GM10248 (cell line): ENCODE results near the gene PBX1.

Experiments used
- CTCF ChIA-PET: fragments of 300-600 bp; sonication (Branson Sonifier 250); formaldehyde crosslinking; extraction: SDS; loops from one replicate; lab custom pipeline; 2021; ENCODE audit warnings: antibody characterized with exemption; lab: Yijun Ruan, JAX
- POLR2A ChIA-PET: fragments of 350-650 bp; sonication (Branson Sonifier 250); formaldehyde crosslinking; extraction: SDS; loops from one replicate; lab custom pipeline; 2020; ENCODE audit warnings: antibody characterized with exemption; lab: Yijun Ruan, JAX
- DNase-seq: peaks from one replicate; pipeline ENCODE4 v3.0.0; 2012; ENCODE audit errors: extremely low spot score
- TF ChIP-seq, protein P1 (sequence below): IDR thresholded peaks from 2 replicates; pipeline ENCODE4 v1.5.1; 2012; ENCODE audit warnings: mild to moderate bottlenecking, low read depth; ENCODE audit errors: extremely low read depth, missing control alignments, control extremely low read depth

The PBX1 gene

DNA sequence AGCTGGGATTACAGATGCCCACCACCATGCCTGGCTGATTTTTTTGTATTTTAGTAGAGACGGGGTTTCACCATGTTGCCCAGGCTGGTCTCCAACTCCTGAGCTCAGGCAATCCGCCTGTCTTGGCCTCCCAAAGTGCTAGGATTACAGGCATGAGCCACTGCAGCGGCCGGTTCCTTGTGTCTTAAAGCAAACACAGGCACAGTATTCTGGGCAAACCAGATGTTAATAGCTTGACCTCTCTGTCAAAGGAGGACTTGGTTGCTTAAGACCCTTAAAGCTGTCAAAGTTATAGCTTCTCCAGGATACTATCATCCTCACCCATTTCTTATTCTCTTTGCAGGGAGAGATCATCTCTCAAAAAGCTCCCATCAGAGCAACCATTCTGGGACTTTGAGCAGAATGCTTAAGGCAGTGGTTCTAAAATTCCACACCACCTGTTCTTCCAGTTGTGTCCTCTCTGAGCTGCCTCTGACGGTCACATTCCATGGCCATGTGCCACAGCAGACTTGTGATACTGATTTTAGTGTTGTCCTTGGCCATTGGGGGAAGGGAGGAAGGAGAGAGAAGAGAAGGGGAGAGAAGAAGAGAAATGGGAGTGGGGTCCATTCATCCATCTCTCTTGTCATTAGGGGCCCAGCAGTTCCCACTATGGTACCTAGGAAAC is 81.8 kb downstream of the PBX1 start:
- DNase-seq = no peak
- POLR2A ChIA-PET = interaction anchor here (0.6 kb wide), 1 partner anchor 743 kb away, joined by 4 read pairs; no protein-coding TSS in a partner anchor
- CTCF ChIA-PET = no interaction called here
- TF ChIP-seq, protein P1, sequence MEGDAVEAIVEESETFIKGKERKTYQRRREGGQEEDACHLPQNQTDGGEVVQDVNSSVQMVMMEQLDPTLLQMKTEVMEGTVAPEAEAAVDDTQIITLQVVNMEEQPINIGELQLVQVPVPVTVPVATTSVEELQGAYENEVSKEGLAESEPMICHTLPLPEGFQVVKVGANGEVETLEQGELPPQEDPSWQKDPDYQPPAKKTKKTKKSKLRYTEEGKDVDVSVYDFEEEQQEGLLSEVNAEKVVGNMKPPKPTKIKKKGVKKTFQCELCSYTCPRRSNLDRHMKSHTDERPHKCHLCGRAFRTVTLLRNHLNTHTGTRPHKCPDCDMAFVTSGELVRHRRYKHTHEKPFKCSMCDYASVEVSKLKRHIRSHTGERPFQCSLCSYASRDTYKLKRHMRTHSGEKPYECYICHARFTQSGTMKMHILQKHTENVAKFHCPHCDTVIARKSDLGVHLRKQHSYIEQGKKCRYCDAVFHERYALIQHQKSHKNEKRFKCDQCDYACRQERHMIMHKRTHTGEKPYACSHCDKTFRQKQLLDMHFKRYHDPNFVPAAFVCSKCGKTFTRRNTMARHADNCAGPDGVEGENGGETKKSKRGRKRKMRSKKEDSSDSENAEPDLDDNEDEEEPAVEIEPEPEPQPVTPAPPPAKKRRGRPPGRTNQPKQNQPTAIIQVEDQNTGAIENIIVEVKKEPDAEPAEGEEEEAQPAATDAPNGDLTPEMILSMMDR = no peak

DNA sequence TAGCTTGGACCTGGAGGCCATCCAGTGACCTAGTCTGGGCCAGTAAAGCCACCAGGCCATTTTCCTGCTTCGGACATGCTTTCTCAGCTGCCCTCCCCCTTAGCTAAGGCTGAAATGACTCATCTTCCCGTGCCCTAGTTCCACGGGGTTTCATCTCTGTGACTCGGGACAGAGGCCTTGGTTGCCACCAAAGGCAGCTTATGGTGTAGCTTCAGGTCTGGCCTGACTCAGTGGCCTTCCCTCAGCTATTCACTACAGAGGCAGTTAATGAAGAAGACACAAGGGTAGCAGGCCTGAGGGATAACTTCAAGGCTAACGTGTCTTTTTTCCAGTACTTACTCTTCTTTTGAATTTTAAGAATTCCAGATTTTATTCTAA is 82.4 kb downstream of the PBX1 start:
- ChIA-PET CTCF (no interaction called here), POLR2A (interaction anchor here (0.6 kb wide), 1 partner anchor 743 kb away, joined by 4 read pairs; no protein-coding TSS in a partner anchor)
- no peak for DNase-seq
- TF ChIP-seq, protein P1 = no peak

DNA sequence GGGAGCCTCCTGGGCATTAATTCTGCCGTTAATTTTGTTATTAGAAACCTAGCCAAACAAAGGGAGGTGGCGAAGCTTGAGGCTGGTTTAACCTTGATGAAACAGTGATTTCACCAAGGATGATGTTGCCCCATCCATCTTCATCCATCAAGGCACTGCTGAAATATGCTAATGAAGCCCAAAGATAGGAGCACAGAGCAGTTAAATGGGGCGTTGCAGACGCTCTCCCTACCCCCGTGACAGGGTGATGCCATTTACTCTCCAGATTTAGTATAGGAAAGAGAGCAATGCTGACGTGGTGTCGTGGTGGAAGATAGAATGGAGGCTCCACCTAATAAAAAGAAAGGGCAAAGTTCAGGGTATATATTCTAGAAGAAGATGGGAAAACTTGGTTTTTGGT is 84.0 kb downstream of the PBX1 start:
- TF ChIP-seq, protein P1 = no peak
- CTCF ChIA-PET = interaction anchor here (1.1 kb wide), 1 partner anchor 18 kb away, joined by 3 read pairs; no protein-coding TSS in a partner anchor
- POLR2A ChIA-PET = no interaction called here
- no peak for DNase-seq

DNA sequence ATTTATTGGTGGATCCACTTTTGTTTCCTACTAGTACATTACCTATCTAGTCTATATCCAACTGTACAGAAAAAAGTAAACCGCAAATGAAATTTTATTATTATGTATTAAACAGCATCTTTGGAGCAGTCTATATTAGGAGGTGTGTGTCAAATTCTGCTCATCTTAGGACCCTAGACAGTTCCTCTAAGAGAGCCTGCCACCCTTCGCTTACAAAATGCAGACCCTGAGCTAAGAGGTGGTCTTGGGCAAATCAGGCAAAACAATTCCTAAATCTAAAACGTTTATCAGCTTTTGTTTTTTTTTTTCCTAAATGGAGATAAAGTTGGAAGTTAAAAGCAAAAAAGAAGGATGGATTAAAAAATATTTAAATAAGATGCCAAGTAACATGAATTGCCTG is 85.3 kb downstream of the PBX1 start:
- no peak for DNase-seq
- CTCF ChIA-PET = no interaction called here
- POLR2A ChIA-PET = no interaction called here
- TF ChIP-seq, protein P1 = no peak

DNA sequence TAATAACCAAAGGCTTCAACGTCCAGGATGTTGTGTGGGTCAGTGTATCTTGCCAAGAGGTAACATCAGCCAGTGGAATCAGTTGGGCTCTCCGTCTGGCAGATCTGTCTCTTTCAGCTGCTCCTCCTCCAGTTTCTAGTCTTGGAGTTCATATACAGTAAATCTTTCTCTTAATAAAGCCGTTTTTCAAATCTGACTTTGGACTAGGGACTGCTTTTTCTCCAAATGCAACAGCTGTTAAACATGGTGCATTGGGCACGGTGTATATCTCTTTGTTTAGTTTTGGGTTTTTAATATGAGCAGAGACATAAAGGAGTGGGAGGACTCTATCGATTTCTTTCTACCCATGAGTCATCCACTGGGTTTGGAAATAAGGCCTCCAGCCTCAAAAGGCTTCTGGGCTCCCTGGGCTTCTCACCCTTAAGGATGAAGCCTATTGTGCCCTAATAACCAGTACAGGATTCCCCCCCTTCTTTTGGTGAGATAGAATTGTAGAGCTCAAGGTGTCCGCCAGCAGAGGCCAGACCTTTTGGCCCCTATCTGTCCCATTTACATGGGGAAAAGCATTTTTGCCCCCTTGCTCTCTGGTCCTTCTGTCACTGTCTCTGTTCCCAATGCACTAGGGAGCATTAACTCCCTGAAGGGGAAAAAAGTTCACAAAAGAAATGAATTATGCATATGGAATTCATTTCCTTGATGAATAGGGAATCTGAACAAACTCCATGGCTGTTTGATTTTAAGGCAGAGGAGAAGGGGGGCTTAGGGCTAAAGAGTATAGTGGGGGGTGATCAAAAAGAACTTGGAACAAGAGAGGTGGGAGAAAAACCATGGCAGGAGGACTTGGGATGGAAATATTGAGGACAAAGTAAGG is 86.0 kb downstream of the PBX1 start:
- POLR2A ChIA-PET = no interaction called here

DNA sequence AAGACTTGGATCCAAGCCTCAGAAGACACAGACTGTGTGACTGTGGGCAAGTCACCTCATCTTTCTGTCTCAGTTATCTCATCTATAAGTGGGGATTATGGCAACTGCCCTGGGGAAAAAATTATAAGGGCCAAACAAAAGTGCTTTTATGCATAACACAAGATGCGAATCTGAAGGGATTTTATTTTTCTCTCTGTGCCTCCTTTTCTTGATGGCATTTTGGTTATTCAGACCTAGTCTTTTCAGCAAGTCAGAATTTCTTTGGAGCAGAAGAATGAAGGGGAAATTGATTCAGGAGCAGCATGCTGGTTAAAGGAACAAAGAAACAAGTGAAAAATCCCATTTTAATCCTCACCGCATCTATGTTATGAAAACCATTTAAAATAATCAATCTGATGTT is 86.9 kb downstream of the PBX1 start:
- POLR2A ChIA-PET = no interaction called here
- CTCF ChIA-PET = no interaction called here
- no peak for DNase-seq

More for the DNA sequence above, 86.0 kb downstream of the PBX1 start:
- no peak for DNase-seq
- TF ChIP-seq, protein P1 = no peak
- CTCF ChIA-PET = no interaction called here

More for the DNA sequence above, 86.9 kb downstream of the PBX1 start:
- TF ChIP-seq, protein P1 = no peak
